ENCODE measurements around the gene SYVN1. TPM values are rescaled to one million over a fixed set of nuclear protein-coding genes. Genes with fewer than 3 reads are reported as not detected.

The SYVN1 gene
- total RNA-seq, 1 experiment from 2014 or later = 34.8 TPM

DNA sequence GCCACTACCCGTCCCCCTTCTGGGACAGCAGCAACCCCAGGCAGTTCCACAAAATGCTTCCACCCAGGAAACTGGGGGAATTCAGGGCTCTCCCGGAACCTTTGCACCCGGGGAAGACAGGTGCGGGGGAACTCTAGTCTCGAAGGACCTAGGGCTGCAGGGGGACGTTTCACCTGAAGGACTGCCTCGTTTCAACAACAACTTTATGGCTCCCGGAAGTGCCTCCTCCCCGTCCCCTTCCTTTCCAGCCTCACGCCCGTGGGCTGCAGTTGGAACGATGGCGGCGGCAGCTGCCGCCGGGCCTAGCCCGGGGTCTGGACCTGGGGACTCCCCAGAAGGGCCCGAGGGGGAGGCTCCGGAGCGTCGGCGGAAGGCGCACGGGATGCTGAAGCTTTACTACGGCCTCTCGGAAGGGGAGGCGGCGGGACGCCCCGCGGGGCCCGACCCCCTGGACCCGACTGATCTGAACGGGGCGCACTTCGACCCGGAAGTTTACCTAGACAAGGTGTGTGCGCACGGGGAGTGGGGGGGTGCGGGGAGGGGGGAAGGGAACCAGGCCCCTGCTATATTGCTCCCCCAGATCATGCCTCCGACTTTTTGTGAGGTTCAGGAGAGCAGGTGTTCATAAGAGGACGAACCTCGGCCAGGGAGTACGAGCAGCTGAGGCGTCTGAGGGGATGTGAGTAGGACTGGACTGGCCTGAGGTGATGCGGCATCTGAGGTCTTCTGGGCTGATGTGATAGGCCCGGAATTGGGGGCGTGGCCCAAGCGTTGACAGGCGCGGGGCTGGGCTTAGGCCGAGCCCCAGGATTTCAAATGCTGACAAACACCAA, 38.1 kb downstream of the SYVN1 start, which contains the start of gene VPS51 (continued):
- TF ChIP-seq, protein P1, sequence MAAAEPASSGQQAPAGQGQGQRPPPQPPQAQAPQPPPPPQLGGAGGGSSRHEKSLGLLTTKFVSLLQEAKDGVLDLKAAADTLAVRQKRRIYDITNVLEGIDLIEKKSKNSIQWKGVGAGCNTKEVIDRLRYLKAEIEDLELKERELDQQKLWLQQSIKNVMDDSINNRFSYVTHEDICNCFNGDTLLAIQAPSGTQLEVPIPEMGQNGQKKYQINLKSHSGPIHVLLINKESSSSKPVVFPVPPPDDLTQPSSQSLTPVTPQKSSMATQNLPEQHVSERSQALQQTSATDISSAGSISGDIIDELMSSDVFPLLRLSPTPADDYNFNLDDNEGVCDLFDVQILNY (CRISPR knock-in tag; IDR thresholded peaks at IDR 0.05) = peak; percentile 42; the same call in 1 of the 2 replicates
- no peak for TF ChIP-seq ZNF219 (CRISPR knock-in tag; IDR thresholded peaks at IDR 0.05; ENCODE audit: borderline replicate concordance)
- no peak for TF ChIP-seq MYBL2 (CRISPR knock-in tag; IDR thresholded peaks at IDR 0.05)
- peak; percentile 18; the same call in 1 of the 2 replicates for TF ChIP-seq ZNF423 (CRISPR knock-in tag; IDR thresholded peaks at IDR 0.05)
- peak; percentile 72; the same call in 1 of the 2 replicates for TF ChIP-seq ESRRA (CRISPR knock-in tag; IDR thresholded peaks at IDR 0.05; ENCODE audit: borderline replicate concordance)
- TF ChIP-seq, protein P2, sequence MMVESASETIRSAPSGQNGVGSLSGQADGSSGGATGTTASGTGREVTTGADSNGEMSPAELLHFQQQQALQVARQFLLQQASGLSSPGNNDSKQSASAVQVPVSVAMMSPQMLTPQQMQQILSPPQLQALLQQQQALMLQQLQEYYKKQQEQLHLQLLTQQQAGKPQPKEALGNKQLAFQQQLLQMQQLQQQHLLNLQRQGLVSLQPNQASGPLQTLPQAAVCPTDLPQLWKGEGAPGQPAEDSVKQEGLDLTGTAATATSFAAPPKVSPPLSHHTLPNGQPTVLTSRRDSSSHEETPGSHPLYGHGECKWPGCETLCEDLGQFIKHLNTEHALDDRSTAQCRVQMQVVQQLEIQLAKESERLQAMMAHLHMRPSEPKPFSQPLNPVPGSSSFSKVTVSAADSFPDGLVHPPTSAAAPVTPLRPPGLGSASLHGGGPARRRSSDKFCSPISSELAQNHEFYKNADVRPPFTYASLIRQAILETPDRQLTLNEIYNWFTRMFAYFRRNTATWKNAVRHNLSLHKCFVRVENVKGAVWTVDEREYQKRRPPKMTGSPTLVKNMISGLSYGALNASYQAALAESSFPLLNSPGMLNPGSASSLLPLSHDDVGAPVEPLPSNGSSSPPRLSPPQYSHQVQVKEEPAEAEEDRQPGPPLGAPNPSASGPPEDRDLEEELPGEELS (CRISPR knock-in tag; IDR thresholded peaks at IDR 0.05) = 0 out of 2 replicates have a peak, but pooled peaks have one; percentile 59
- TF ChIP-seq OVOL2 (CRISPR knock-in tag; IDR thresholded peaks at IDR 0.05; ENCODE audit: borderline replicate concordance) = peak; percentile 79; the same call in 1 of the 2 replicates
- TF ChIP-seq ZNF671 (CRISPR knock-in tag; IDR thresholded peaks at IDR 0.05) = 0 out of 2 replicates have a peak, but pooled peaks have one; percentile 22
- peak; percentile 69; the same call in 1 of the 2 replicates for TF ChIP-seq ELF4 (CRISPR knock-in tag; IDR thresholded peaks at IDR 0.05; ENCODE audit: low read depth)
- TF ChIP-seq GABPB1 (CRISPR knock-in tag; IDR thresholded peaks at IDR 0.05) = peak; percentile 90
- TF ChIP-seq, protein P3, sequence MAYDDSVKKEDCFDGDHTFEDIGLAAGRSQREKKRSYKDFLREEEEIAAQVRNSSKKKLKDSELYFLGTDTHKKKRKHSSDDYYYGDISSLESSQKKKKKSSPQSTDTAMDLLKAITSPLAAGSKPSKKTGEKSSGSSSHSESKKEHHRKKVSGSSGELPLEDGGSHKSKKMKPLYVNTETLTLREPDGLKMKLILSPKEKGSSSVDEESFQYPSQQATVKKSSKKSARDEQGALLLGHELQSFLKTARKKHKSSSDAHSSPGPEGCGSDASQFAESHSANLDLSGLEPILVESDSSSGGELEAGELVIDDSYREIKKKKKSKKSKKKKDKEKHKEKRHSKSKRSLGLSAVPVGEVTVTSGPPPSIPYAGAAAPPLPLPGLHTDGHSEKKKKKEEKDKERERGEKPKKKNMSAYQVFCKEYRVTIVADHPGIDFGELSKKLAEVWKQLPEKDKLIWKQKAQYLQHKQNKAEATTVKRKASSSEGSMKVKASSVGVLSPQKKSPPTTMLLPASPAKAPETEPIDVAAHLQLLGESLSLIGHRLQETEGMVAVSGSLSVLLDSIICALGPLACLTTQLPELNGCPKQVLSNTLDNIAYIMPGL (CRISPR knock-in tag; IDR thresholded peaks at IDR 0.05) = peak; percentile 80; the same call in 1 of the 2 replicates
- TF ChIP-seq, protein P4, sequence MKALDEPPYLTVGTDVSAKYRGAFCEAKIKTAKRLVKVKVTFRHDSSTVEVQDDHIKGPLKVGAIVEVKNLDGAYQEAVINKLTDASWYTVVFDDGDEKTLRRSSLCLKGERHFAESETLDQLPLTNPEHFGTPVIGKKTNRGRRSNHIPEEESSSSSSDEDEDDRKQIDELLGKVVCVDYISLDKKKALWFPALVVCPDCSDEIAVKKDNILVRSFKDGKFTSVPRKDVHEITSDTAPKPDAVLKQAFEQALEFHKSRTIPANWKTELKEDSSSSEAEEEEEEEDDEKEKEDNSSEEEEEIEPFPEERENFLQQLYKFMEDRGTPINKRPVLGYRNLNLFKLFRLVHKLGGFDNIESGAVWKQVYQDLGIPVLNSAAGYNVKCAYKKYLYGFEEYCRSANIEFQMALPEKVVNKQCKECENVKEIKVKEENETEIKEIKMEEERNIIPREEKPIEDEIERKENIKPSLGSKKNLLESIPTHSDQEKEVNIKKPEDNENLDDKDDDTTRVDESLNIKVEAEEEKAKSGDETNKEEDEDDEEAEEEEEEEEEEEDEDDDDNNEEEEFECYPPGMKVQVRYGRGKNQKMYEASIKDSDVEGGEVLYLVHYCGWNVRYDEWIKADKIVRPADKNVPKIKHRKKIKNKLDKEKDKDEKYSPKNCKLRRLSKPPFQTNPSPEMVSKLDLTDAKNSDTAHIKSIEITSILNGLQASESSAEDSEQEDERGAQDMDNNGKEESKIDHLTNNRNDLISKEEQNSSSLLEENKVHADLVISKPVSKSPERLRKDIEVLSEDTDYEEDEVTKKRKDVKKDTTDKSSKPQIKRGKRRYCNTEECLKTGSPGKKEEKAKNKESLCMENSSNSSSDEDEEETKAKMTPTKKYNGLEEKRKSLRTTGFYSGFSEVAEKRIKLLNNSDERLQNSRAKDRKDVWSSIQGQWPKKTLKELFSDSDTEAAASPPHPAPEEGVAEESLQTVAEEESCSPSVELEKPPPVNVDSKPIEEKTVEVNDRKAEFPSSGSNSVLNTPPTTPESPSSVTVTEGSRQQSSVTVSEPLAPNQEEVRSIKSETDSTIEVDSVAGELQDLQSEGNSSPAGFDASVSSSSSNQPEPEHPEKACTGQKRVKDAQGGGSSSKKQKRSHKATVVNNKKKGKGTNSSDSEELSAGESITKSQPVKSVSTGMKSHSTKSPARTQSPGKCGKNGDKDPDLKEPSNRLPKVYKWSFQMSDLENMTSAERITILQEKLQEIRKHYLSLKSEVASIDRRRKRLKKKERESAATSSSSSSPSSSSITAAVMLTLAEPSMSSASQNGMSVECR (CRISPR knock-in tag; IDR thresholded peaks at IDR 0.05; ENCODE audit: borderline replicate concordance) = peak; percentile 91
- TF ChIP-seq, protein P5, sequence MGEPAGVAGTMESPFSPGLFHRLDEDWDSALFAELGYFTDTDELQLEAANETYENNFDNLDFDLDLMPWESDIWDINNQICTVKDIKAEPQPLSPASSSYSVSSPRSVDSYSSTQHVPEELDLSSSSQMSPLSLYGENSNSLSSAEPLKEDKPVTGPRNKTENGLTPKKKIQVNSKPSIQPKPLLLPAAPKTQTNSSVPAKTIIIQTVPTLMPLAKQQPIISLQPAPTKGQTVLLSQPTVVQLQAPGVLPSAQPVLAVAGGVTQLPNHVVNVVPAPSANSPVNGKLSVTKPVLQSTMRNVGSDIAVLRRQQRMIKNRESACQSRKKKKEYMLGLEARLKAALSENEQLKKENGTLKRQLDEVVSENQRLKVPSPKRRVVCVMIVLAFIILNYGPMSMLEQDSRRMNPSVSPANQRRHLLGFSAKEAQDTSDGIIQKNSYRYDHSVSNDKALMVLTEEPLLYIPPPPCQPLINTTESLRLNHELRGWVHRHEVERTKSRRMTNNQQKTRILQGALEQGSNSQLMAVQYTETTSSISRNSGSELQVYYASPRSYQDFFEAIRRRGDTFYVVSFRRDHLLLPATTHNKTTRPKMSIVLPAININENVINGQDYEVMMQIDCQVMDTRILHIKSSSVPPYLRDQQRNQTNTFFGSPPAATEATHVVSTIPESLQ (CRISPR knock-in tag; IDR thresholded peaks at IDR 0.05) = no peak
- TF ChIP-seq KAT7 (CRISPR knock-in tag; IDR thresholded peaks at IDR 0.05; ENCODE audit: borderline replicate concordance) = 0 out of 2 replicates have a peak, but pooled peaks have one; percentile 64
- TF ChIP-seq SP1 (CRISPR knock-in tag; conservative IDR thresholded peaks at IDR 0.05) = peak; percentile 78
- peak; percentile 81 for TF ChIP-seq CREM (CRISPR knock-in tag; IDR thresholded peaks at IDR 0.05)
- no peak for TF ChIP-seq IRF2 (CRISPR knock-in tag; IDR thresholded peaks at IDR 0.05; ENCODE audit: borderline replicate concordance, low read depth)
- TF ChIP-seq TEAD1 (CRISPR knock-in tag; IDR thresholded peaks at IDR 0.05) = peak; percentile 64; the same call in 1 of the 2 replicates
- no peak for TF ChIP-seq ZBTB21 (CRISPR knock-in tag; IDR thresholded peaks at IDR 0.05; ENCODE audit: borderline replicate concordance)
- TF ChIP-seq, protein P6, sequence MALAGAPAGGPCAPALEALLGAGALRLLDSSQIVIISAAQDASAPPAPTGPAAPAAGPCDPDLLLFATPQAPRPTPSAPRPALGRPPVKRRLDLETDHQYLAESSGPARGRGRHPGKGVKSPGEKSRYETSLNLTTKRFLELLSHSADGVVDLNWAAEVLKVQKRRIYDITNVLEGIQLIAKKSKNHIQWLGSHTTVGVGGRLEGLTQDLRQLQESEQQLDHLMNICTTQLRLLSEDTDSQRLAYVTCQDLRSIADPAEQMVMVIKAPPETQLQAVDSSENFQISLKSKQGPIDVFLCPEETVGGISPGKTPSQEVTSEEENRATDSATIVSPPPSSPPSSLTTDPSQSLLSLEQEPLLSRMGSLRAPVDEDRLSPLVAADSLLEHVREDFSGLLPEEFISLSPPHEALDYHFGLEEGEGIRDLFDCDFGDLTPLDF (CRISPR knock-in tag; IDR thresholded peaks at IDR 0.05) = no peak
- no peak for TF ChIP-seq FOXP1 (CRISPR knock-in tag; IDR thresholded peaks at IDR 0.05; ENCODE audit: borderline replicate concordance)
- peak; percentile 47 for TF ChIP-seq HMGA2 (CRISPR knock-in tag; IDR thresholded peaks at IDR 0.05)
- TF ChIP-seq NR2C2 (CRISPR knock-in tag; IDR thresholded peaks at IDR 0.05) = peak; percentile 91
